Measurements from ENCODE around the gene ST6GAL1.

Gene ST6GAL1

GRCh38 chr3:186929186-186929585 lies 1.1 kb upstream of the ST6GAL1 start:
- no peak for TF ChIP-seq CTCF (IDR thresholded peaks at IDR 0.05; ENCODE audit: insufficient read depth, low read depth, low read length, missing control alignments)
- no peak overlapping the region for H3K4me3 ChIP-seq (ENCODE audit: low read depth, low read length)
- DNase-seq (ENCODE audit: low read depth): no peak

- DNase-seq (ENCODE audit: low read depth): no peak
- peak overlapping the region; percentile 68 for H3K4me3 ChIP-seq (ENCODE audit: low read depth, low read length)
- no peak for TF ChIP-seq CTCF (IDR thresholded peaks at IDR 0.05; ENCODE audit: insufficient read depth, low read depth, low read length, missing control alignments)
Measured at GRCh38 chr3:186929685-186930084, 641 bp upstream of the ST6GAL1 start.

DNA sequence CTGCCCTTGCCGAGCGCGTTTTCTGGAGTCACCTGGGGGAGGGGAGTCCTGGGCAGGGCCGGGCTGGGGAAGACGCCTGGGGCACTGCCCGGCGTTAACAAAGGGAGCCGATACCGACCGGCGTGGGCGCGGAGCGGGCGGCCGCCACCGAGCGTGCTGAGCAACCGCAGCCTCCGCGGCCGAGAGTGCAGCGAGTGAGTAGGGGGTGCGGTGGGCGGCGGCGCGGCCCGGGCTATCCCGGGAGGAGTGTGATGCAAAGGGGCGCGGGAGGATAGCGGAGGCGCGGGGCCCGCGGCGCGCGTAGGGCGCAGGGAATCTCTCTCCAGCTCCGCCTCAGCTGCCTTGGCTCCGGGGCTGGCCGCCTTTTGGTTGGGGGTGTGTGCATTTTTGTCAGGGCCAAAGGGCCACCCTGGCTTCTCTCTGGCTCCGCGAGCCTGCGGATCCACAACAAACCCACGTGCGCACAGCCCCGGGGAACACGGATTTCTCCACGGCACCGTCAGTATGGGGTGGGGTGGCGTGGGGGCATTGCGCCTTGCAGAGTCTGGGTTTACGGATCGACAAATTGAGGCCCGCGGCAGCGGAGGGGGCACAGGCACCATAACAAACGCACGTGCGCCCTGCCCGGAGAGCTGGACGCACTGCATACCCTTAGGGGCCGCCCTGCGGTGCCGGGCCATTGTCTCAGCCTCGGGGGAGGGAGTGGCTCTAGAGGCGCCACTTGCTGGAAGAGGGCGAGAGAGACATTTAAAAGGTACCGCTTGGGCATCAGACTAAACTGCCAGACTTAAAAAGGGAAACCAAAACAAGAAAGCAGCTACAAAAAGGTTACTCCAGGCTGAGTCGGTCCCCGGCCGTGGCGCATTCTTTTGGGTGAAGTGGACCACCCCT lies 560 bp downstream of the ST6GAL1 start:
- peak overlapping the region; percentile 68 for H3K4me3 ChIP-seq (ENCODE audit: low read depth, low read length)
- DNase-seq (ENCODE audit: low read depth): peak; percentile 90
- peak; percentile 34 for TF ChIP-seq CTCF (IDR thresholded peaks at IDR 0.05; ENCODE audit: insufficient read depth, low read depth, low read length, missing control alignments)

DNA sequence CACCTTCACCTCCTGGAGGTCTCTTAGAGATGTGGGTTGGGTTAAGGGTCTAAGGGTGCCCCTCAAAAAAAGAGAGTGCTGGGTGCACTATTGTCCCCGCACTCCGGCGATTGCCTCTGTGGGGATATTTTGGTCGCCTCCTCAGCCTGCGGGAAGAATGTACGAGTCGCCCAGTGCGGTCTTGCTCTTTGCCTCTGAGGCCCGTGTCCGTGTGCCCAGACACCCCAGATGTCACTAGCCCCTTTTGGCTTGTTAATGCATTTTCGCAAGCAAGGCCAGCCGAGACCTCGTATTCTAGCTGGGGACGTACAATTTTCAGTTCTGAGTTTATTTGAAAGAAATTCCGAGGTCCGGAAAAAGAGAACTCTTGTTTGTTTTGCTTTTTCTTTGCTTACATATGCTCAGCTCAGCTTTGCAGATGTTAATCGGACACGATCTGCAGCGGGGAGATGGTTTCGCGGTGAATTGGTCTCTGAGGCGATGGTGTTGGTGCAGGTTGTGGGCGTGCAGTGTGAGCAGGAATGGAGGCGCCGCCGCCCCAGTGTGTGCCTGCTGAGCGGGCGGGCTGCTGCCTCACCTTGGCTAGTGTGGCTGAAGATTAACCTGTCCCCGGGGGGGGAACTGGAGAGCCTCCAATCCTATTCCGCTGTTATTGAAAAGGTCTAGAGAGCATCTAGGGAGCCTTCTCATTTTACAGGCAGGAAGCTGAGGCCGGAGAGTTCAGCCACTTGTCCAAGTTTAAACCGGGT lies 1.4 kb downstream of the ST6GAL1 start:
- peak; percentile 57 for DNase-seq (ENCODE audit: low read depth)
- TF ChIP-seq CTCF (IDR thresholded peaks at IDR 0.05; ENCODE audit: insufficient read depth, low read depth, low read length, missing control alignments): no peak
- H3K4me3 ChIP-seq (ENCODE audit: low read depth, low read length): peak overlapping the region; percentile 68

DNA sequence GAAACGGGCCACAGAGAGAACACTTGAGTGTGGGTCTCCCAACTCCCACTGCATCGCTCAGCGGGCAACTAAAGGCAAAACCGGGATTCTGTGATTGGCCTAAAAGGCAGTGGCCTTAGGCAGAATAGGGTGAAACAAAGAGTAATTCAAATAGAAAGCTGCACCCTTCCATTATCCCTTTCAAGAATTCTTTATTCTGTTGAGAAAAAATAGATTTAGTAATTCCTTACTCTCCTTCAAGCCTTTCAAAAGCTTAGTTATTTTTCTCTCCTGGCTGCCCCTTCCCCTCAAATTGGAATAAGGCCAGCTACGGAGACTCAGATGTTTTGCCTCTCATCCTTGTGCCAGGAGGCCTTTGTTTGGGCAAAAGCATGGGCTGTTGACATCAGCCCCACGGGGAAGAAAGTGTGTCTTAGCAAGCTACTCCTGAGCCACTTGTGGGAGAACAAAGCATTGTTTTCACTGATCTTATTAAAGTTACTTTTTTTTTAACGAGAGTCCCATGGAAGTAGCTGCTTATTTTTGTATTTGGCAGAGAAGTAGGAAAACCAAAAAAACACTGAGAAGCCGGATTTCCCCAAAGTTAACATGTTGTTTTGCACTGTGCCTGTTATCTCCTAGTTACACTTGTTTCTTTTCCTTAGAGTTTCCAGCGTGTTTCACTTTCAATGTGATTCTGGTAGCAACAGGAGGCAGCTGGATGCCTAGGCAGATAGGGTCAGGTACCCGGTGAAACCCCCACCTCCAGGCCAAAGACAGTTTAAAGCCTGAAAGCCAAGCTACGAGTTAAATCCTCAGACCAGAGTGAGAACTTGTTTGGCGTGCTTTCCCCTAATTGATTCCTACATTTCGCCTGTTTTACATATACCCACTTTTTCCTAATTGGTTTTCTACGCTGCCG lies 2.2 kb downstream of the ST6GAL1 start:
- peak; percentile 39 for DNase-seq (ENCODE audit: low read depth)
- peak overlapping the region; percentile 68 for H3K4me3 ChIP-seq (ENCODE audit: low read depth, low read length)
- TF ChIP-seq CTCF (IDR thresholded peaks at IDR 0.05; ENCODE audit: insufficient read depth, low read depth, low read length, missing control alignments): no peak

- DNase-seq (ENCODE audit: low read depth): no peak
- no peak for TF ChIP-seq CTCF (IDR thresholded peaks at IDR 0.05; ENCODE audit: insufficient read depth, low read depth, low read length, missing control alignments)
- H3K4me3 ChIP-seq (ENCODE audit: low read depth, low read length): no peak overlapping the region
Measured at GRCh38 chr3:186933816-186934215, 3.5 kb downstream of the ST6GAL1 start.
